Right lobe of liver (tissue), 6 donors: ENCODE results near the gene MMP21. TPM values are rescaled to one million over a fixed set of nuclear protein-coding genes. Genes with fewer than 3 reads are reported as not detected.

Experiments
- ATAC-seq, 4 donors: fragments of 200-7000 bp; cut with Tn5 transposase; one replicate each; pipeline ENCODE4 v1.9.1; 2020; ENCODE audit warnings: mild to moderate bottlenecking in 4 of 4, moderate library complexity in 4 of 4
- DNase-seq, 3 donors: peaks; one replicate each; pipeline ENCODE4 v3.0.0-alpha.2; 2020
- H3K27ac ChIP-seq, 3 donors: fragments of 200-600 bp; one replicate each; pipeline ENCODE4 v1.8.0; 2022
- H3K27me3 ChIP-seq, 2 donors: fragments of 200-600 bp; one replicate each; pipeline ENCODE4 v1.8.0; 2022
- H3K36me3 ChIP-seq, 4 donors: fragments of 200-600 bp; sonication (generic) in 1 of 4; one replicate each; pipeline versions ENCODE4 v1.5.1 to v1.8.0; 2017 to 2022; ENCODE audit warnings: control low read depth in 1 of 4
- H3K4me1 ChIP-seq, 4 donors: fragments of 200-600 bp; sonication (generic) in 1 of 4; one replicate each; pipeline versions ENCODE4 v1.5.1 to v1.8.0; 2017 to 2022; ENCODE audit warnings: control low read depth in 1 of 4
- H3K4me3 ChIP-seq, 3 donors: fragments of 200-600 bp; one replicate each; pipeline ENCODE4 v1.8.0; 2022
- H3K9me3 ChIP-seq, 4 donors: fragments of 200-600 bp; sonication (generic) in 1 of 4; one replicate each; pipeline versions ENCODE4 v1.5.1 to v1.8.0; 2017 to 2022; ENCODE audit warnings: control low read depth in 1 of 4
- POLR2A ChIP-seq: fragments of 450-650 bp; IDR thresholded peaks from one replicate; pipeline ENCODE4 v1.6.1; 2017; ENCODE audit warnings: antibody characterized with exemption, mild to moderate bottlenecking
- WGBS: methylation state at CpG from one replicate; pipeline ENCODE4 v1.1.6; 2018; ENCODE audit warnings: low coverage, low lambda C conversion rate; ENCODE audit not compliant: insufficient coverage; ENCODE audit errors: missing lambda C conversion rate; 5-methylcytosine and 5-hydroxymethylcytosine counted together
- intact Hi-C, 2 donors: fragments of 100-400 bp; cut with DNase I; formaldehyde crosslinking; loops; one replicate each; pipeline versions ENCODE4 v1.11.2 to v1.14.1; 2022
- total RNA-seq, 6 experiments: library from RNA; depleted of rRNA in 2 of 6; stranded (reverse); fragments of >200 nt in 2 of 6; fragmentation: NEBNext Ultra II Directional in 3 of 6; extraction: Animal tissue kit (Norgen Biotek cat#: 25700) in 3 of 6; gene quantifications; one replicate each; pipeline versions ENCODE4 v1.1.0 to v1.2.4, GENCODE V29; 2016 to 2023
- TF ChIP-seq, protein P1 (sequence below), 4 donors: fragments of 200-600 bp in 3 of 4; fragments of 450-650 bp in 1 of 4; IDR thresholded peaks; one replicate each; pipeline versions ENCODE4 v1.5.1 to v1.8.0; 2016 to 2022; ENCODE audit warnings: antibody characterized with exemption in 4 of 4, mild to moderate bottlenecking in 2 of 4
- donor health status: DM: no; HTN: yes; CAD: no.
- donor health status: DM: no; HTN: no; CAD: no.
- donor health status: DM: no; HTN: no; CAD: no.
- donor health status: DM: no; HTN: yes; CAD: no.
- donor health status: DM: no; HTN: yes; CAD: no.

MMP21 gene
- total RNA-seq, 6 experiments from 2014 or later = 0.10 to 0.25 (median 0.14) TPM; not detected in 1

- Histone ChIP-seq H3K4me3 (no peak overlapping the region), H3K36me3 (no peaks in the 10 kb centered on the region), H3K27me3 (no peaks in the 10 kb centered on the region), H3K27ac (no peak overlapping the region), H3K9me3 (no peaks in the 10 kb centered on the region), H3K4me1 (no peaks in the 10 kb centered on the region)
- WGBS = 84% methylated on average over 4 of the region's 11 CpGs
- TF ChIP-seq POLR2A = no peak
- TF ChIP-seq, protein P1, sequence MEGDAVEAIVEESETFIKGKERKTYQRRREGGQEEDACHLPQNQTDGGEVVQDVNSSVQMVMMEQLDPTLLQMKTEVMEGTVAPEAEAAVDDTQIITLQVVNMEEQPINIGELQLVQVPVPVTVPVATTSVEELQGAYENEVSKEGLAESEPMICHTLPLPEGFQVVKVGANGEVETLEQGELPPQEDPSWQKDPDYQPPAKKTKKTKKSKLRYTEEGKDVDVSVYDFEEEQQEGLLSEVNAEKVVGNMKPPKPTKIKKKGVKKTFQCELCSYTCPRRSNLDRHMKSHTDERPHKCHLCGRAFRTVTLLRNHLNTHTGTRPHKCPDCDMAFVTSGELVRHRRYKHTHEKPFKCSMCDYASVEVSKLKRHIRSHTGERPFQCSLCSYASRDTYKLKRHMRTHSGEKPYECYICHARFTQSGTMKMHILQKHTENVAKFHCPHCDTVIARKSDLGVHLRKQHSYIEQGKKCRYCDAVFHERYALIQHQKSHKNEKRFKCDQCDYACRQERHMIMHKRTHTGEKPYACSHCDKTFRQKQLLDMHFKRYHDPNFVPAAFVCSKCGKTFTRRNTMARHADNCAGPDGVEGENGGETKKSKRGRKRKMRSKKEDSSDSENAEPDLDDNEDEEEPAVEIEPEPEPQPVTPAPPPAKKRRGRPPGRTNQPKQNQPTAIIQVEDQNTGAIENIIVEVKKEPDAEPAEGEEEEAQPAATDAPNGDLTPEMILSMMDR (IDR thresholded peaks at IDR 0.05) = no peak
- ATAC-seq = no peak
- intact Hi-C loops = no loop called here
- DNase-seq = no peak
Observed at GRCh38 chr10:125772864-125773180, 2.8 kb downstream of the MMP21 start.

- Histone ChIP-seq H3K27me3 (no peaks in the 10 kb centered on the region), H3K4me1 (no peaks in the 10 kb centered on the region), H3K9me3 (no peaks in the 10 kb centered on the region), H3K36me3 (no peaks in the 10 kb centered on the region), H3K4me3 (no peak overlapping the region), H3K27ac (no peak overlapping the region)
- 75% methylated on average over 4 of the region's 28 CpGs for WGBS
- ATAC-seq (no peak), DNase-seq (no peak)
- intact Hi-C loops = no loop called here
- no peak for TF ChIP-seq POLR2A
- TF ChIP-seq, protein P1 (IDR thresholded peaks at IDR 0.05) = no peak
Observed at GRCh38 chr10:125772112-125772863, 3.3 kb downstream of the MMP21 start.

GRCh38 chr10:125770844-125771243 lies 4.8 kb downstream of the MMP21 start:
- intact Hi-C loops = no loop called here
- 96% methylated on average over 5 of the region's 5 CpGs for WGBS
- H3K36me3 ChIP-seq = no peaks in the 10 kb centered on the region
- ATAC-seq (no peak), DNase-seq (no peak)
- H3K27me3 ChIP-seq = no peaks in the 10 kb centered on the region
- no peak overlapping the region for H3K4me3 ChIP-seq
- no peak overlapping the region for H3K27ac ChIP-seq
- H3K4me1 ChIP-seq = no peaks in the 10 kb centered on the region
- H3K9me3 ChIP-seq = no peaks in the 10 kb centered on the region
- TF ChIP-seq, protein P1 (IDR thresholded peaks at IDR 0.05) = no peak
- TF ChIP-seq POLR2A = no peak

- Histone ChIP-seq H3K27me3 (no peaks in the 10 kb centered on the region), H3K36me3 (peaks cover 0 to 5% (median 0%) of the 10 kb centered on the region in 4 donors), H3K4me1 (no peaks in the 10 kb centered on the region), H3K9me3 (no peaks in the 10 kb centered on the region), H3K27ac (no peak overlapping the region), H3K4me3 (no peak overlapping the region)
- intact Hi-C loops = no loop called here
- ATAC-seq (no peak), DNase-seq (no peak)
- TF ChIP-seq, protein P1 (IDR thresholded peaks at IDR 0.05) = no peak
- TF ChIP-seq POLR2A = no peak
- 80% methylated on average over 1 of the region's 12 CpGs for WGBS
Observed at GRCh38 chr10:125769175-125769574, 6.4 kb downstream of the MMP21 start.
